ENCODE measurements around the gene THUMPD3. TPM values are rescaled to one million over a fixed set of nuclear protein-coding genes. Genes with fewer than 3 reads are reported as not detected.
A peak's percentile ranks its signal among the peaks of the same experiment; 100 is the strongest.

Gene THUMPD3
- total and polyA plus RNA-seq, 9 of the 15 experiments (the other 6 are each of a cell fraction or from before 2014, with no cell fraction given): 58.3 to 132 (median 113) TPM

DNA sequence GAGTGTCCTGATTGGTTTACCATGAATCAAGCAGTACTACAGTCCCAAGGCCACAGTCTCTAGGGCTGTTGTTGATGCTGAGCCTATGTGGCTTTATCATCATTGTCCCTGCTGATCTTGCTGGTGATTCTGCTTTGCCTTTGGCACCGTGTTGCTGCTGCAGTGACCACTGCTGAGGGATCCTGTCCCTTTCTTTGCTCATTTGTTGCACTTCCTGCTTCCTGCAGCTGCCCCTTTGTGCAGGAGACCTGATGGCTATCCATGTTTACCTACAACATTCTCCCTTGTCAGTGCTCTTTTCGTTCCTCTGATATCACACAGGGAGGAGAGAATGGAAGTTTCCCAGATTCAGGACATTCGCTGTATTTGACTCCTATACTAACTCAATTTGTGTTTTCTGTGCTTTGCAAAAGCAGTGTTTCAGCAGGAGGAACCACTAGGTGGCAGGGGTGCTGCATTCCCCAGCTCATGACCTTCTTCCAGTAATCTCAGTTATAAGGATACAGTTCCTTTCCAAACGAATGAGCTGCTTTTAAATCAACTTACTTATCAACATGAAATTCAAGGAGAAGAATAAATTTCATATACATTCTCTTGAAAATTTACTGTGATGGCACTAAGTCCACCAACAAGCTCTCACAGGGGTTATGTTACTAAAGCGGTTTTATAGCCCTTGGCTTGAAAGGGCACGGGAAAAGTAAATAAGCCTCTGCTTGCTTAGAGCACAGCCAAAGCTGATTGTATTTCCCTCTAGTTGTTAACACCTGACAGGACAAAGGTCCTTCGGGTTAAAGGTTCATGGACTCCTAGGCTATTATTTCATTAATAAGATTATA lies 9.7 kb upstream of the THUMPD3 start (continued):
- TF ChIP-seq SP2 (IDR thresholded peaks at IDR 0.05; ENCODE audit: extremely low read depth, low read depth, low read length, poor library complexity, severe bottlenecking): no peak
- TF ChIP-seq RFX1 (IDR thresholded peaks at IDR 0.05): no peak
- TF ChIP-seq HIVEP1 (CRISPR knock-in tag; IDR thresholded peaks at IDR 0.05): no peak
- no peak for TF ChIP-seq NR2F6 (CRISPR knock-in tag; IDR thresholded peaks at IDR 0.05)
- TF ChIP-seq IFI16 (CRISPR knock-in tag; IDR thresholded peaks at IDR 0.05): no peak
- TF ChIP-seq, protein P1, sequence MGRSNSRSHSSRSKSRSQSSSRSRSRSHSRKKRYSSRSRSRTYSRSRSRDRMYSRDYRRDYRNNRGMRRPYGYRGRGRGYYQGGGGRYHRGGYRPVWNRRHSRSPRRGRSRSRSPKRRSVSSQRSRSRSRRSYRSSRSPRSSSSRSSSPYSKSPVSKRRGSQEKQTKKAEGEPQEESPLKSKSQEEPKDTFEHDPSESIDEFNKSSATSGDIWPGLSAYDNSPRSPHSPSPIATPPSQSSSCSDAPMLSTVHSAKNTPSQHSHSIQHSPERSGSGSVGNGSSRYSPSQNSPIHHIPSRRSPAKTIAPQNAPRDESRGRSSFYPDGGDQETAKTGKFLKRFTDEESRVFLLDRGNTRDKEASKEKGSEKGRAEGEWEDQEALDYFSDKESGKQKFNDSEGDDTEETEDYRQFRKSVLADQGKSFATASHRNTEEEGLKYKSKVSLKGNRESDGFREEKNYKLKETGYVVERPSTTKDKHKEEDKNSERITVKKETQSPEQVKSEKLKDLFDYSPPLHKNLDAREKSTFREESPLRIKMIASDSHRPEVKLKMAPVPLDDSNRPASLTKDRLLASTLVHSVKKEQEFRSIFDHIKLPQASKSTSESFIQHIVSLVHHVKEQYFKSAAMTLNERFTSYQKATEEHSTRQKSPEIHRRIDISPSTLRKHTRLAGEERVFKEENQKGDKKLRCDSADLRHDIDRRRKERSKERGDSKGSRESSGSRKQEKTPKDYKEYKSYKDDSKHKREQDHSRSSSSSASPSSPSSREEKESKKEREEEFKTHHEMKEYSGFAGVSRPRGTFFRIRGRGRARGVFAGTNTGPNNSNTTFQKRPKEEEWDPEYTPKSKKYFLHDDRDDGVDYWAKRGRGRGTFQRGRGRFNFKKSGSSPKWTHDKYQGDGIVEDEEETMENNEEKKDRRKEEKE (IDR thresholded peaks at IDR 0.05; ENCODE audit: borderline replicate concordance in 1 of 2, control insufficient read depth in 1 of 2, low read depth in 2 of 2, low read length in 1 of 2): no peak
- TF ChIP-seq, protein P2, sequence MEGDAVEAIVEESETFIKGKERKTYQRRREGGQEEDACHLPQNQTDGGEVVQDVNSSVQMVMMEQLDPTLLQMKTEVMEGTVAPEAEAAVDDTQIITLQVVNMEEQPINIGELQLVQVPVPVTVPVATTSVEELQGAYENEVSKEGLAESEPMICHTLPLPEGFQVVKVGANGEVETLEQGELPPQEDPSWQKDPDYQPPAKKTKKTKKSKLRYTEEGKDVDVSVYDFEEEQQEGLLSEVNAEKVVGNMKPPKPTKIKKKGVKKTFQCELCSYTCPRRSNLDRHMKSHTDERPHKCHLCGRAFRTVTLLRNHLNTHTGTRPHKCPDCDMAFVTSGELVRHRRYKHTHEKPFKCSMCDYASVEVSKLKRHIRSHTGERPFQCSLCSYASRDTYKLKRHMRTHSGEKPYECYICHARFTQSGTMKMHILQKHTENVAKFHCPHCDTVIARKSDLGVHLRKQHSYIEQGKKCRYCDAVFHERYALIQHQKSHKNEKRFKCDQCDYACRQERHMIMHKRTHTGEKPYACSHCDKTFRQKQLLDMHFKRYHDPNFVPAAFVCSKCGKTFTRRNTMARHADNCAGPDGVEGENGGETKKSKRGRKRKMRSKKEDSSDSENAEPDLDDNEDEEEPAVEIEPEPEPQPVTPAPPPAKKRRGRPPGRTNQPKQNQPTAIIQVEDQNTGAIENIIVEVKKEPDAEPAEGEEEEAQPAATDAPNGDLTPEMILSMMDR (IDR thresholded peaks at IDR 0.05 in 2 of 3, conservative IDR thresholded peaks at IDR 0.05 in 1 of 3; ENCODE audit: insufficient read depth in 2 of 3, low read depth in 1 of 3, low read length in 3 of 3): peak; percentile 82 to 98 (median 95)
- no peak for TF ChIP-seq RNF2 (IDR thresholded peaks at IDR 0.05)
- no peak for TF ChIP-seq RBM22 (IDR thresholded peaks at IDR 0.05; ENCODE audit: low read depth, low read length, poor library complexity, severe bottlenecking)
- TF ChIP-seq SMAD1 (IDR thresholded peaks at IDR 0.05; ENCODE audit: low read depth, low read length, partially characterized antibody): no peak
- TF ChIP-seq, protein P3, sequence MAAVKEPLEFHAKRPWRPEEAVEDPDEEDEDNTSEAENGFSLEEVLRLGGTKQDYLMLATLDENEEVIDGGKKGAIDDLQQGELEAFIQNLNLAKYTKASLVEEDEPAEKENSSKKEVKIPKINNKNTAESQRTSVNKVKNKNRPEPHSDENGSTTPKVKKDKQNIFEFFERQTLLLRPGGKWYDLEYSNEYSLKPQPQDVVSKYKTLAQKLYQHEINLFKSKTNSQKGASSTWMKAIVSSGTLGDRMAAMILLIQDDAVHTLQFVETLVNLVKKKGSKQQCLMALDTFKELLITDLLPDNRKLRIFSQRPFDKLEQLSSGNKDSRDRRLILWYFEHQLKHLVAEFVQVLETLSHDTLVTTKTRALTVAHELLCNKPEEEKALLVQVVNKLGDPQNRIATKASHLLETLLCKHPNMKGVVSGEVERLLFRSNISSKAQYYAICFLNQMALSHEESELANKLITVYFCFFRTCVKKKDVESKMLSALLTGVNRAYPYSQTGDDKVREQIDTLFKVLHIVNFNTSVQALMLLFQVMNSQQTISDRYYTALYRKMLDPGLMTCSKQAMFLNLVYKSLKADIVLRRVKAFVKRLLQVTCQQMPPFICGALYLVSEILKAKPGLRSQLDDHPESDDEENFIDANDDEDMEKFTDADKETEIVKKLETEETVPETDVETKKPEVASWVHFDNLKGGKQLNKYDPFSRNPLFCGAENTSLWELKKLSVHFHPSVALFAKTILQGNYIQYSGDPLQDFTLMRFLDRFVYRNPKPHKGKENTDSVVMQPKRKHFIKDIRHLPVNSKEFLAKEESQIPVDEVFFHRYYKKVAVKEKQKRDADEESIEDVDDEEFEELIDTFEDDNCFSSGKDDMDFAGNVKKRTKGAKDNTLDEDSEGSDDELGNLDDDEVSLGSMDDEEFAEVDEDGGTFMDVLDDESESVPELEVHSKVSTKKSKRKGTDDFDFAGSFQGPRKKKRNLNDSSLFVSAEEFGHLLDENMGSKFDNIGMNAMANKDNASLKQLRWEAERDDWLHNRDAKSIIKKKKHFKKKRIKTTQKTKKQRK (IDR thresholded peaks at IDR 0.05; ENCODE audit: borderline replicate concordance, low read depth, low read length): no peak
- no peak for TF ChIP-seq XRCC3 (IDR thresholded peaks at IDR 0.05)
- TF ChIP-seq, protein P4, sequence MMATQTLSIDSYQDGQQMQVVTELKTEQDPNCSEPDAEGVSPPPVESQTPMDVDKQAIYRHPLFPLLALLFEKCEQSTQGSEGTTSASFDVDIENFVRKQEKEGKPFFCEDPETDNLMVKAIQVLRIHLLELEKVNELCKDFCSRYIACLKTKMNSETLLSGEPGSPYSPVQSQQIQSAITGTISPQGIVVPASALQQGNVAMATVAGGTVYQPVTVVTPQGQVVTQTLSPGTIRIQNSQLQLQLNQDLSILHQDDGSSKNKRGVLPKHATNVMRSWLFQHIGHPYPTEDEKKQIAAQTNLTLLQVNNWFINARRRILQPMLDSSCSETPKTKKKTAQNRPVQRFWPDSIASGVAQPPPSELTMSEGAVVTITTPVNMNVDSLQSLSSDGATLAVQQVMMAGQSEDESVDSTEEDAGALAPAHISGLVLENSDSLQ (IDR thresholded peaks at IDR 0.05): no peak
- TF ChIP-seq POLR2H (tag; IDR thresholded peaks at IDR 0.05; ENCODE audit: low read depth): no peak
- TF ChIP-seq NFYB (IDR thresholded peaks at IDR 0.05; ENCODE audit: extremely low read depth, insufficient read length): no peak
- TF ChIP-seq TRIM28 (IDR thresholded peaks at IDR 0.05): no peak
- TF ChIP-seq CBFB (CRISPR knock-in tag; IDR thresholded peaks at IDR 0.05): no peak
- peak; percentile 85 for TF ChIP-seq SMC3 (conservative IDR thresholded peaks at IDR 0.05; ENCODE audit: insufficient read depth, low read depth, low read length)
